Brain pericyte (primary cell): ENCODE measurements around the gene PTX4.
"Not testable (repeated sequence)": the region's sequence is repeated elsewhere in the genome, so short reads cannot be mapped to it uniquely, and the experiment has no call there.

Experiments
- DNase-seq: peaks from one replicate; pipeline ENCODE4 v3.0.0-alpha.2; 2012; ENCODE audit warnings: low read depth, low spot score

PTX4 gene

GRCh38 chr16:1444730-1445517, 43.8 kb downstream of the PTX4 start:
- no peak for DNase-seq

- no peak for DNase-seq
Measured at GRCh38 chr16:1443980-1444729, 44.6 kb downstream of the PTX4 start, which contains the start of gene CCDC154. TSS of gene CCDC154 (minus strand) at chr16:1444556. CDS start at chr16:1444322, 234 bp downstream.

GRCh38 chr16:1443403-1443973, 45.3 kb downstream of the PTX4 start:
- no peak for DNase-seq

- no peak for DNase-seq
Measured at GRCh38 chr16:1442697-1443096, 46.0 kb downstream of the PTX4 start.

GRCh38 chr16:1441391-1441829, 47.3 kb downstream of the PTX4 start:
- DNase-seq: no peak

- not testable (repeated sequence) for DNase-seq
Measured at GRCh38 chr16:1439699-1440074, 49.1 kb downstream of the PTX4 start.

- no peak for DNase-seq
Measured at GRCh38 chr16:1439058-1439698, 49.6 kb downstream of the PTX4 start.

GRCh38 chr16:1438229-1439057, 50.3 kb downstream of the PTX4 start:
- DNase-seq: no peak

- no peak for DNase-seq
Measured at GRCh38 chr16:1437606-1438005, 51.1 kb downstream of the PTX4 start.

GRCh38 chr16:1436731-1437355, 51.9 kb downstream of the PTX4 start:
- no peak for DNase-seq

- no peak for DNase-seq
Measured at GRCh38 chr16:1435921-1436697, 52.6 kb downstream of the PTX4 start.
